ENCODE measurements around the gene AUTS2.

AUTS2 gene

GRCh38 chr7:70068531-70068930 lies 470.3 kb downstream of the AUTS2 start:
- DNase-seq (ENCODE audit: low spot score): no peak

GRCh38 chr7:70069977-70070376 lies 471.7 kb downstream of the AUTS2 start:
- no peak for DNase-seq (ENCODE audit: low spot score)

- DNase-seq (ENCODE audit: low spot score): no peak
These were observed 473.5 kb downstream of the AUTS2 start for GRCh38 chr7:70071766-70072165.

- DNase-seq (ENCODE audit: low spot score): no peak
These were observed 473.9 kb downstream of the AUTS2 start for GRCh38 chr7:70072220-70072619.

GRCh38 chr7:70076325-70076724 lies 478.1 kb downstream of the AUTS2 start:
- no peak for DNase-seq (ENCODE audit: low spot score)

- DNase-seq (ENCODE audit: low spot score): no peak
These were observed 483.9 kb downstream of the AUTS2 start for GRCh38 chr7:70082099-70082611.

GRCh38 chr7:70091362-70091761 lies 493.1 kb downstream of the AUTS2 start:
- DNase-seq (ENCODE audit: low spot score): no peak

- DNase-seq (ENCODE audit: low spot score): peak; percentile 56
These were observed 494.3 kb downstream of the AUTS2 start for GRCh38 chr7:70092314-70093204.

GRCh38 chr7:70093205-70093904 lies 495.1 kb downstream of the AUTS2 start:
- DNase-seq (ENCODE audit: low spot score): no peak

- no peak for DNase-seq (ENCODE audit: low spot score)
These were observed 496.6 kb downstream of the AUTS2 start for GRCh38 chr7:70094831-70095230.

GRCh38 chr7:70097645-70098044 lies 499.4 kb downstream of the AUTS2 start:
- no peak for DNase-seq (ENCODE audit: low spot score)

- no peak for DNase-seq (ENCODE audit: low spot score)
These were observed 499.9 kb downstream of the AUTS2 start for GRCh38 chr7:70098133-70098561.

GRCh38 chr7:70098905-70099672 lies 500.8 kb downstream of the AUTS2 start:
- DNase-seq (ENCODE audit: low spot score): no peak

- DNase-seq (ENCODE audit: low spot score): no peak
These were observed 506.0 kb downstream of the AUTS2 start for GRCh38 chr7:70104243-70104642.

GRCh38 chr7:70113078-70113477 lies 514.8 kb downstream of the AUTS2 start:
- no peak for DNase-seq (ENCODE audit: low spot score)

GRCh38 chr7:70113536-70113935 lies 515.3 kb downstream of the AUTS2 start:
- DNase-seq (ENCODE audit: low spot score): no peak

GRCh38 chr7:70114806-70115205 lies 516.5 kb downstream of the AUTS2 start:
- no peak for DNase-seq (ENCODE audit: low spot score)

GRCh38 chr7:70116244-70116643 lies 518.0 kb downstream of the AUTS2 start:
- DNase-seq (ENCODE audit: low spot score): no peak

GRCh38 chr7:70116867-70117266 lies 518.6 kb downstream of the AUTS2 start:
- DNase-seq (ENCODE audit: low spot score): no peak

GRCh38 chr7:70120851-70121250 lies 522.6 kb downstream of the AUTS2 start:
- no peak for DNase-seq (ENCODE audit: low spot score)

GRCh38 chr7:70131817-70132216 lies 533.5 kb downstream of the AUTS2 start:
- DNase-seq (ENCODE audit: low spot score): no peak

- no peak for DNase-seq (ENCODE audit: low spot score)
These were observed 534.1 kb downstream of the AUTS2 start for GRCh38 chr7:70132226-70132851.
